ENCODE measurements around the gene CDC42BPB.
"Not testable (repeated sequence)": the region's sequence is repeated elsewhere in the genome, so short reads cannot be mapped to it uniquely, and the experiment has no call there.

The CDC42BPB gene

GRCh38 chr14:103028161-103028767, 29.1 kb downstream of the CDC42BPB start:
- DNase-seq (ENCODE audit: low read depth), result no peak
- no peak for TF ChIP-seq CTCF (IDR thresholded peaks at IDR 0.05; ENCODE audit: low read length, missing control alignments)
- H3K4me3 ChIP-seq (replicated peaks; ENCODE audit: low read depth, low read length), result no peak overlapping the region

DNA sequence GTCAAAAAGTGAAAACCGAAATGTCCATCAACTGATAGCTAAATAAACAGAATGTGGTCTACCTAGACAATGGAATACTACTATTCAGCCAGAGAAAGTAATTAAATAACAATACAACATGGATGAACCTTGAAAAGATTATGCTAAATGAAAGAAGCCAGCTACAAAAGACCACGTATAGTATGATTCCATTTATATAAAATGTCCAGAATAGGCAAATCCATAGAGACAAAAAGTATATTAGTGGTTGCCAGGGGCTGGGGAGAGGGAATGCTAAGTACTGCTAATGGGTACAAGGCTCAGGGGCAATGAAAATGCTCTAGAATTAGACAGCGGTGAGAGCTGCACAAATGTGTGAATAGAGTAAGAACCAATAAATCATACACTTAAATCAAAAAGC, 29.9 kb downstream of the CDC42BPB start:
- no peak for DNase-seq (ENCODE audit: low read depth)
- H3K4me3 ChIP-seq (replicated peaks; ENCODE audit: low read depth, low read length), result no peak overlapping the region
- no peak for TF ChIP-seq CTCF (IDR thresholded peaks at IDR 0.05; ENCODE audit: low read length, missing control alignments)

GRCh38 chr14:103026988-103027387, 30.4 kb downstream of the CDC42BPB start:
- H3K4me3 ChIP-seq (replicated peaks; ENCODE audit: low read depth, low read length), result no peak overlapping the region
- DNase-seq (ENCODE audit: low read depth), result no peak
- TF ChIP-seq CTCF (IDR thresholded peaks at IDR 0.05; ENCODE audit: low read length, missing control alignments), result no peak

DNA sequence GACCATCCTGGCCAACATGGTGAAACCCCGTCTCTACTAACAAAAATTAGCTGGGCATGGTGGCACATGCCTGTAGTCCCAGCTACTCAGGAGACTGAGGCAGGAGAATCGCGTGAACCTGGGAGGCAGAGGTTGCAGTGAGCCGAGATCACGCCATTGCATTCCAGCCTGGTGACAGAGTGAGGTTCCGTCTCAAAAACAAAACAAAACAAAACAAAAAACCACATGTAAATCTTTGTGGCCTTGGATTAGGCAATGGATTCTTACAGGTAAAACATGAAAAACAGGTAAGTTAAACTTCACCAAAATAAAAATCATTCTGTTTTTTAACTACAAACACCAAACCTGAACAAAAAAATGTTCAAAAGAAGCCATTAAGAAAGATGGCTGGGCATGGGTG, 31.2 kb downstream of the CDC42BPB start:
- not testable (repeated sequence) for H3K4me3 ChIP-seq (replicated peaks; ENCODE audit: low read depth, low read length); DNase-seq (ENCODE audit: low read depth)

DNA sequence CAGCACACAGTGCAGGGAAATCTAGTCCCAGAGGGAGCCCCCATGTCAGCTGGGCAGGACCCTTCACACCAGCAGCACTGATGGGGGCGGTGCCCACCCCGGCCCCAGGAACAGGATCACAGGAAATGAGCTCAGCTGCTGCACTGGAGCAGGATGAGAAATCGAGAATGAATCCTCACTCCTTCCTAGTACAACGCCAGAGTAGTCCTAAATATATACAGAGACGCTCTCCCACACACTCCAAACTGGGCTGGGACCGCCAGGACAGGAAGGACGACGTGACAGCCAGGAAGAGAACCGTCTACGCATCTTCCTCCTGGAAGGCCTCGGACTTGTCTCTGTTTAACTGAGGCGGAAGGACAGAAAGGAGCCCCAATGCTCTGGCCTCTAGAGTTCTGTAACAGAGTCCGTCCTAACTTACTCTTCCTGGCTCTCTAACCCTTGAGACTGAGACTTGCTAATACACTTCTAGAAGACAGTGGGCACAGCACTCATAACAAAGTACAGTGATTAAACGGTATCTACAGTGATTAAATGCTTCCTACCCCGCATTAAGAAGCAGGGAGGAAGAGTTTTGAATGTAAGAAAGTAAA, 33.4 kb downstream of the CDC42BPB start:
- no peak for TF ChIP-seq CTCF (IDR thresholded peaks at IDR 0.05; ENCODE audit: low read length, missing control alignments)
- H3K4me3 ChIP-seq (replicated peaks; ENCODE audit: low read depth, low read length), result peak overlapping the region; percentile 48

GRCh38 chr14:103022685-103023044, 34.7 kb downstream of the CDC42BPB start:
- H3K4me3 ChIP-seq (replicated peaks; ENCODE audit: low read depth, low read length), result no peak overlapping the region
- no peak for TF ChIP-seq CTCF (IDR thresholded peaks at IDR 0.05; ENCODE audit: low read length, missing control alignments)
- DNase-seq (ENCODE audit: low read depth), result no peak

More for the DNA sequence above, 33.4 kb downstream of the CDC42BPB start:
- peak; percentile 84 for DNase-seq (ENCODE audit: low read depth)

DNA sequence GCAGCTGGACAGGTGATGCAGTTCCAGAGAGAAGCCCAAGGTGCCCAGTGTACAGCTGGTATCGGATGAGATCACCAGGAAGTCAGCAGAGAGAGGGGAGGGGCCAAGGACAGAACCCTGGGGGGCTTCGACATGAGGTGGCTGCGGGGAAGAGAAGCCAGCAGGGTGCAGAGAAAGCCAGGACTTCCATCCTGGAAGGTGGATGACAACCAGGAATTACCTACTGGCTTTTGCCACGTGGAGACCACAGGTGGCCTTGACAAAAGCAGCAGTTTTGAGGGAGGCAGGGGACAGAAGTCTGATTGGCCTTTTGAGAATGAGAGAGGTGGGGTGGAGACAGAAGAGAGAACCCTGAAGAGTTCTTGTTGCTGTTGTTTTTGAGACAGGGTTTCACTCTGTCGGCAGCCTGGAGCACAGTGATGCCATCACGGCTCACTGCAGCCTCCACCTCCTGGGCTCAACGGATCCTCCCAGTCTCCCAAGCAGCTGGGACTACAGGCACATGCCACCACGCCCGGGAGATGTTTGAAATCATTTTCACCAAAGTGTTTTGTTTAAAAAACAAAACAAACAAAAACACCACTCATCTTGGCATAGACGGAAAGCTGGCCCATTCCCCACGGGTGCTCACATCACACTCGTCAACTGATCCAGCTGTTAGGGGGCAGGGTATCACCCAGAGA, 35.2 kb downstream of the CDC42BPB start:
- H3K4me3 ChIP-seq (replicated peaks; ENCODE audit: low read depth, low read length), result no peak overlapping the region
- TF ChIP-seq CTCF (IDR thresholded peaks at IDR 0.05; ENCODE audit: low read length, missing control alignments), result no peak
- peak; percentile 27 for DNase-seq (ENCODE audit: low read depth)

Data from fibroblast of pulmonary artery (primary cell).